HEK293T (cell line): Measurements from ENCODE around the gene RAD51B.

Experiments
- ARNT ChIP-seq: fragments of 450-650 bp; IDR thresholded peaks from 2 replicates; pipeline ENCODE4 v1.6.1; 2017; ENCODE audit warnings: mild to moderate bottlenecking
- BHLHE40 ChIP-seq: fragments of 450-650 bp; IDR thresholded peaks from 2 replicates; pipeline ENCODE4 v1.6.1; 2016; ENCODE audit warnings: mild to moderate bottlenecking, moderate library complexity, borderline replicate concordance
- ELF4 ChIP-seq: fragments of 450-650 bp; IDR thresholded peaks from 2 replicates; pipeline ENCODE4 v1.6.1; 2017; ENCODE audit warnings: antibody characterized with exemption
- FOXA1 ChIP-seq: fragments of 450-650 bp; IDR thresholded peaks from 2 replicates; pipeline ENCODE4 v1.6.1; 2016; ENCODE audit warnings: mild to moderate bottlenecking
- FOXK2 ChIP-seq: fragments of 450-650 bp; IDR thresholded peaks from 2 replicates; pipeline ENCODE4 v1.6.1; 2016; ENCODE audit warnings: mild to moderate bottlenecking
- FOXM1 ChIP-seq: fragments of 450-650 bp; IDR thresholded peaks from 2 replicates; pipeline ENCODE4 v1.6.1; 2017; ENCODE audit warnings: mild to moderate bottlenecking, borderline replicate concordance
- HDGF ChIP-seq: fragments of 450-650 bp; IDR thresholded peaks from 2 replicates; pipeline ENCODE4 v1.6.1; 2017; ENCODE audit warnings: antibody characterized with exemption, borderline replicate concordance
- L3MBTL2 ChIP-seq: fragments of 450-650 bp; conservative IDR thresholded peaks from 2 replicates; pipeline ENCODE4 v1.6.1; 2016; ENCODE audit warnings: mild to moderate bottlenecking
- LEF1 ChIP-seq: fragments of 450-650 bp; IDR thresholded peaks from 2 replicates; pipeline ENCODE4 v1.6.1; 2017; ENCODE audit warnings: mild to moderate bottlenecking, borderline replicate concordance
- PKNOX1 ChIP-seq: fragments of 450-650 bp; IDR thresholded peaks from 2 replicates; pipeline ENCODE4 v1.6.1; 2016
- SUZ12 ChIP-seq: fragments of 450-650 bp; IDR thresholded peaks from 2 replicates; pipeline ENCODE4 v1.6.1; 2016; ENCODE audit warnings: mild to moderate bottlenecking
- ZNF384 ChIP-seq: fragments of 450-650 bp; IDR thresholded peaks from 2 replicates; pipeline ENCODE4 v1.6.1; 2016

- TF ChIP-seq ELF4 (no peak), HDGF (no peak), FOXA1 (no peak), FOXM1 (no peak), BHLHE40 (no peak), LEF1 (no peak), FOXK2 (no peak), PKNOX1 (no peak), L3MBTL2 (no peak), ZNF384 (no peak), ARNT (no peak), SUZ12 (no peak)
These were observed 776.6 kb downstream of the RAD51B start for GRCh38 chr14:68596211-68596610.
